BLaER1 (cell line): ENCODE measurements around the gene MYO1D.
A peak's percentile ranks its signal among the peaks of the same experiment; 100 is the strongest.

Experiments
- H3K27ac ChIP-seq: shearing (Covaris generic); formaldehyde crosslinking; 2 replicates; pipeline ENCODE4 v1.8.1; 2022
- H3K27me3 ChIP-seq: shearing (Covaris generic); formaldehyde crosslinking; 2 replicates; pipeline ENCODE4 v1.8.1; 2022
- H3K36me3 ChIP-seq: shearing (Covaris generic); formaldehyde crosslinking; 2 replicates; pipeline ENCODE4 v1.8.1; 2022
- H3K4me1 ChIP-seq: shearing (Covaris generic); formaldehyde crosslinking; 2 replicates; pipeline ENCODE4 v1.8.1; 2022
- H3K4me2 ChIP-seq: shearing (Covaris generic); formaldehyde crosslinking; 2 replicates; pipeline ENCODE4 v1.8.1; 2022
- H3K4me3 ChIP-seq: shearing (Covaris generic); formaldehyde crosslinking; 2 replicates; pipeline ENCODE4 v1.8.1; 2022
- H3K9ac ChIP-seq: shearing (Covaris generic); formaldehyde crosslinking; 2 replicates; pipeline ENCODE4 v1.8.1; 2022
- H3K9me3 ChIP-seq: shearing (Covaris generic); formaldehyde crosslinking; 2 replicates; pipeline ENCODE4 v1.8.1; 2022
- H4K20me1 ChIP-seq: shearing (Covaris generic); formaldehyde crosslinking; 2 replicates; pipeline ENCODE4 v1.8.1; 2022
- Cebpa-rat ChIP-seq: shearing (Covaris generic); IDR thresholded peaks from 2 replicates; pipeline ENCODE4 v1.8.1; 2022

The MYO1D gene

DNA sequence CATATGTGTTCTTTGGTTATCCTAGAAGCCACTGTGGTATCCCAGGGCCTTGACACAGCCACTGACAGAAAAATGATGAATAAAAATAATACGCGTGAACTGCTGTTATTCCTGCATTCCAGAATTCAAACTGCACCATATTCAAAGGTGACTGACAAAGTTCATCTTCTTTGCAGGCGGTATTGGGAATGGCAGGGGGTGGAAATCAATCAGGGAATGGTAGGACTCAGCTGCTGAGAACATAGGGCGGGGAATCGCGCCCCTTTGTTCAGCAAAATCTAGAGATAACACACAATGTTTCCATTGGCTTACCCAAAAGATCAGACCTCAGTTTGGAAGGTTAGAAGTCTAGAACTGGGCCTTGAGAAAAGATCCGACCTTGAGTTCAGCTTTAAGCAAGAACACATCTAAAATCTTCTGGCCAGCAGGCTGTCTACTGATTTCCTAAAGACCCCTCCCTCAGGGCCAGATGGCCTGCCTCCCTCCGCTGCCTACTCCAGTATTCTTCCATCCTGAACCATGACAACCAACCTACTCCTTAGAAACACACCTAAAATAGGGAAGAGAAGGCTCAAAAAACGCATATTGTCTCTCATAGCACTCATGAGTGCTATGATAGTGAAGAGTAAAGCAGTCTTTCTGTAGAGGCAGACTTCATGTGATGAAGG lies 356.1 kb downstream of the MYO1D start:
- H3K27me3 ChIP-seq = no peaks in the 10 kb centered on the region
- peak overlapping the region; percentile 94 for H3K4me2 ChIP-seq
- no peaks in the 10 kb centered on the region for H3K9me3 ChIP-seq
- H3K4me1 ChIP-seq = peaks cover 97% of the 10 kb centered on the region
- no peaks in the 10 kb centered on the region for H4K20me1 ChIP-seq
- no peak overlapping the region for H3K4me3 ChIP-seq
- no peaks in the 10 kb centered on the region for H3K36me3 ChIP-seq
- H3K9ac ChIP-seq = no peak overlapping the region
- no peak for TF ChIP-seq Cebpa-rat
- no peak overlapping the region for H3K27ac ChIP-seq

GRCh38 chr17:32520104-32520701 lies 356.7 kb downstream of the MYO1D start:
- peak overlapping the region; percentile 94 for H3K4me2 ChIP-seq
- peaks cover 97% of the 10 kb centered on the region for H3K4me1 ChIP-seq
- H3K4me3 ChIP-seq = peak overlapping the region; percentile 65
- H3K9me3 ChIP-seq = no peaks in the 10 kb centered on the region
- no peak for TF ChIP-seq Cebpa-rat
- peak overlapping the region; percentile 61 for H3K27ac ChIP-seq
- H3K36me3 ChIP-seq = no peaks in the 10 kb centered on the region
- H3K27me3 ChIP-seq = no peaks in the 10 kb centered on the region
- no peaks in the 10 kb centered on the region for H4K20me1 ChIP-seq
- H3K9ac ChIP-seq = peak overlapping the region; percentile 53; the same call in 1 of the 2 replicates

DNA sequence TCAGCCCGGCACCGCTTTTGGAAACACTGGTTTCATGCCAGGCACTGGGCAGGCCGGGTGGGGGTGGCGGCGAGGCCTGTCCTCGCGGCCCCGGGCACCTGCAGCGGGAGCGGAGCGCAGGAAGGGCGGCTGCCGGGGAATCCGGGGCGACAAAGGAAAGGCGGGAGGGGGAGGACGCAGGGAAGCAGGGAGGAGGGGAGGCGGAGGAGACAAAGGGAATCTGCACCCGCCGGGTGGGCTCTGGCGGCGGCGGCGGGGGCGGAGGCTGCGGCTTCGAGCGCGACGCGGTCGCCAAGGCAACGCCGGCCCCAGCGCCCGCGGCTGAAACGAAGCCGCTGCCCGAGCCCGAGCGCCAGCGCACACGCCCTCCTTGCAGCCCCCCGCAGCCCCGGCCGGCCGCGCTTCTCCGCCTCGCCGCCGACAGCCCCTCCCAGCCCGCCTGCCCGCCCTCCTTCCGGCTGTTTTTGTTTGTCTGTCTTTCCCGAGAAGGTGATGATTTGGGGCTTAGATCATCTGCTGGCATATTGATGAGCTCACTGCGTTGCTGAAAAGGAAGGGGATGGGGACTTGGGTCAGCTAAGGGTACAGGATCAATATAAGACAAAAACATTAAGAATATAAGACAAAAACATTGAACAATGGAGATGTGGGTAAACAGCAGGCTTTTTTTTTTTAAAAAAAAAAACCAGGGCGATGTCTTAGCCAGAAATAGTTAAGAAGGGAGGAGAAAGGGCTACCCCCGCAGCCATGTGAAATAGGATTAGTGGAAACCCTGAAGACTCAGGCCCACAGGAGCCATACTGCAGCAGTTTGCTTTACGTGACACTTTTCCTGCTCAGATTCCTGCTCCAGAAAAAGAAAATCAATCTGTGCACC lies 357.5 kb downstream of the MYO1D start:
- Histone ChIP-seq H3K9me3 (no peaks in the 10 kb centered on the region), H4K20me1 (no peaks in the 10 kb centered on the region), H3K36me3 (no peaks in the 10 kb centered on the region), H3K4me2 (peak overlapping the region; percentile 94), H3K4me1 (peaks cover 95% of the 10 kb centered on the region), H3K4me3 (peak overlapping the region; percentile 65), H3K27ac (peak overlapping the region; percentile 61), H3K27me3 (no peaks in the 10 kb centered on the region), H3K9ac (peak overlapping the region; percentile 53)
- TF ChIP-seq Cebpa-rat = no peak

DNA sequence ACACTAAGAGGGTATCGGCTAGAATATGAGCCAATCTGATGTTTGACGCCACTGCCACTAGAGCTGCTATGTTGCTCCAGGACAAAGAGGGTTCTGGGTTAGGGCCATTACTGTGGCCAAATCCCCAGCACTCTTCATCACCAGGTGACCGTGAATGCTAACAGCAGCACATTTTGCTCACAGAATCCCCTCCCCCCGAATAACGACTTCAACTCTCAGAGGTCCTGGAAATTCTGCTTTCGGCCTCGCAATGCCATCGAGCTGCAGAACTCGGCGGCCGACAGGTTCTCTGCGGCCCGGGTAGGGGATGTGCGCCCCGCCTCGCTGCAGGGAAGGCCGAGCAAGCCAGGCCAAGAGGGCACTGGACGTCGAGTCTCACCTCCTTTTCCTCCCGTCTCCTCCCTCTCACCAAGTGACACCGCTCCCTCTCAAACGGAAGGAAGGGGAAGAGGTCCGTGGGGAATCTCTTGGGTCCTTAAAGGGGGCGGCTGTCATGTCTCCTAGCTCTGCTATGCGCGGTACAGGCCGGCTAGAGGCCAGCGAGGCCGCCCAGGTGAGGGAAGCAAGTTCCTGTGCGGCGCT lies 358.2 kb downstream of the MYO1D start:
- peak overlapping the region; percentile 65 for H3K4me3 ChIP-seq
- H3K4me2 ChIP-seq = peak overlapping the region; percentile 94
- peak overlapping the region; percentile 53; the same call in 1 of the 2 replicates for H3K9ac ChIP-seq
- H3K36me3 ChIP-seq = no peaks in the 10 kb centered on the region
- no peak for TF ChIP-seq Cebpa-rat
- H3K4me1 ChIP-seq = peaks cover 88% of the 10 kb centered on the region
- no peaks in the 10 kb centered on the region for H3K9me3 ChIP-seq
- peak overlapping the region; percentile 61 for H3K27ac ChIP-seq
- no peaks in the 10 kb centered on the region for H3K27me3 ChIP-seq
- no peaks in the 10 kb centered on the region for H4K20me1 ChIP-seq

DNA sequence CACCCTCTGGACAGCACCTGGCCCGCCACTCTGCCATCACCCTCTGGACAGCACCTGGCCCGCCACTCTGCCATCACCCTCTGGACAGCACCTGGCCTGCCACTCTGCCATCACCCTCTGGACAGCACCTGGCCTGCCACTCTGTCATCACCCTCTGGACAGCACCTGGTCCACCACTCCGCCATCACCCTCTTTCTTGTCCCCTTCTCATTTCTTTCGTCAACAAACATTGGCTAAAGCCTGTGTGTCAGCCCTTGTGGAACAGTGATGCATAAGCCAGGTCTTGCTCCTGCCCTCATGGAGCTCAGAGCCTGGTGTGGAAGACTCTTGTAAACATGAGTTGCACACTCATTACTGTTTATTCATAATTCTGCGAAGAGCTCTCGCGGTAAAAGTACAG lies 358.9 kb downstream of the MYO1D start:
- Histone ChIP-seq H4K20me1 (no peaks in the 10 kb centered on the region), H3K27me3 (no peaks in the 10 kb centered on the region), H3K27ac (no peak overlapping the region), H3K4me2 (peak overlapping the region; percentile 94), H3K9me3 (no peaks in the 10 kb centered on the region), H3K9ac (no peak overlapping the region), H3K36me3 (no peaks in the 10 kb centered on the region), H3K4me1 (peaks cover 80% of the 10 kb centered on the region), H3K4me3 (no peak overlapping the region)
- no peak for TF ChIP-seq Cebpa-rat

GRCh38 chr17:32516940-32517701 lies 359.8 kb downstream of the MYO1D start:
- H3K27ac ChIP-seq = peak overlapping the region; percentile 28
- H3K4me2 ChIP-seq = peak overlapping the region; percentile 94
- no peaks in the 10 kb centered on the region for H3K36me3 ChIP-seq
- TF ChIP-seq Cebpa-rat = no peak
- no peaks in the 10 kb centered on the region for H3K9me3 ChIP-seq
- H3K9ac ChIP-seq = no peak overlapping the region
- H3K27me3 ChIP-seq = no peaks in the 10 kb centered on the region
- no peaks in the 10 kb centered on the region for H4K20me1 ChIP-seq
- H3K4me3 ChIP-seq = no peak overlapping the region
- peaks cover 78% of the 10 kb centered on the region for H3K4me1 ChIP-seq

DNA sequence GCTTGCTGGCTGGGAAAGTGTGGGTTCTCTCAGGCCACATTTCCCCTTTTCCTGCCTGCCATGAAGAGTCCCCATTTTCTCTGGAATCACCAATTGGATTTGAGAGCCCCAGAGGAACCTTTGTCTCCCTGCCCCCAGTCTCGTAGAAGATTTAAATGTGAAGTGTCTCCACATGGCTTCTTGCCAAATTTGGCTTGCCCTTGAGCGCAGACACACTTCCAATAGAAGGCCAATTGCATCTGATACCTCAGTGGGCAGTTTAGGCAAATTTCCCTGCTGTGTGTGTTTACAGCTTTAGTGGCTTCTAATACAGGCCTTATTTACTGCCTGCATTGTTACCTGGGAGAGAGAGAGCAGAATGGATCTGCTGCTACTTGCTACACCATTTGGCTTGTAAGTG lies 360.5 kb downstream of the MYO1D start:
- peak overlapping the region; percentile 28; the same call in 1 of the 2 replicates for H3K27ac ChIP-seq
- no peak overlapping the region for H3K4me3 ChIP-seq
- no peak for TF ChIP-seq Cebpa-rat
- H3K9me3 ChIP-seq = no peaks in the 10 kb centered on the region
- no peaks in the 10 kb centered on the region for H3K27me3 ChIP-seq
- peak overlapping the region; percentile 94 for H3K4me2 ChIP-seq
- H3K4me1 ChIP-seq = peaks cover 78% of the 10 kb centered on the region
- H3K36me3 ChIP-seq = no peaks in the 10 kb centered on the region
- H3K9ac ChIP-seq = no peak overlapping the region
- H4K20me1 ChIP-seq = no peaks in the 10 kb centered on the region

DNA sequence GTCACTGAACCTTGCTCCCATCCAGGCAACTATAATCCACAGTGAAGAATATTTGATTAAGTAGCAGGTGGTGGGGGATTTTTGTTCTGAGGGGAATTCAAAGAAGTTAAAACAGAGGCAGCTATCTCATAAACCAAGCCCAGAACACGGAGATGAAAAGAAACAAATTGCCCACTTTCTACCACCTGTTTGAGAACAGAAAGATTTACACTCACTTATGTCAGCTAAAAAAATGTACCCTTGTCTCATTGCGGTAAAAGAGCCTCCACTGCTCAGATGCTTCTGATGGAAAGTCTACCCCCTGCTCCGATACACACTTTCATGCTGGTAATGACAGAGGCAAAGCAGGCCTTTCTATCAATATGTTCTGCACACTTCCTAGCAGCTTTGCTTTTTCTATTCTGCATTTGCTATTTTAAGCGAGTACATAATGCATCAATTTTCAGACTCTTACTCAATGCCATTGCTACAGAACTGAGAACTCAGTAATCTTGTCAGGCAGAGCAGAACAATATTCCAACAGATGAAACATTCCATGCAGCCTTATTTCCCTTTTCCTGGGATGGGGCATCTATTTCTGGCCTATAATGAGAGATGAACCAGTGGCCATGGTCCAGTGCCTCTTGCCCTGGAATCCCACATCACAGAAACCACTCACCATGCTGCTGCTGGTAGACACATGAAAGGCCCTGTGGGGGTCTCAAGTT lies 361.1 kb downstream of the MYO1D start:
- Histone ChIP-seq H3K4me2 (peak overlapping the region; percentile 94), H3K27ac (no peak overlapping the region), H3K9ac (no peak overlapping the region), H3K27me3 (no peaks in the 10 kb centered on the region), H3K4me3 (no peak overlapping the region), H4K20me1 (no peaks in the 10 kb centered on the region), H3K4me1 (peaks cover 78% of the 10 kb centered on the region), H3K9me3 (no peaks in the 10 kb centered on the region), H3K36me3 (no peaks in the 10 kb centered on the region)
- TF ChIP-seq Cebpa-rat = no peak
